ENCODE measurements around the gene IMP3. TPM values are rescaled to one million over a fixed set of nuclear protein-coding genes. Genes with fewer than 3 reads are reported as not detected.
A peak's percentile ranks its signal among the peaks of the same experiment; 100 is the strongest.
"Not testable (repeated sequence)": the region's sequence is repeated elsewhere in the genome, so short reads cannot be mapped to it uniquely, and the experiment has no call there.

IMP3 gene, protein sequence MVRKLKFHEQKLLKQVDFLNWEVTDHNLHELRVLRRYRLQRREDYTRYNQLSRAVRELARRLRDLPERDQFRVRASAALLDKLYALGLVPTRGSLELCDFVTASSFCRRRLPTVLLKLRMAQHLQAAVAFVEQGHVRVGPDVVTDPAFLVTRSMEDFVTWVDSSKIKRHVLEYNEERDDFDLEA
- total RNA-seq, result 10 to 100 TPM; 39.4 to 49.3 (median 46.8) TPM
- polyA plus RNA-seq, result 48.1 TPM
- long read RNA-seq, donor 1, transcript IMP3-202 (1 exons, 1,237 nt), result major isoform, 100 of 106 reads
- long read RNA-seq, donor 1, partial matches to known transcripts, result 0 of 106 reads
- long read RNA-seq, donor 1, other reads (novel, unspliced or antisense), result 6 of 106 reads
- long read RNA-seq, donor 2, transcript IMP3-202 (1 exons, 1,237 nt), result major isoform, 58 of 60 reads
- long read RNA-seq, donor 2, partial matches to known transcripts, result 0 of 60 reads
- long read RNA-seq, donor 2, other reads (novel, unspliced or antisense), result 2 of 60 reads
- long read RNA-seq, donor 3, transcript IMP3-202 (1 exons, 1,237 nt), result major isoform, 85 of 86 reads
- long read RNA-seq, donor 3, partial matches to known transcripts, result 0 of 86 reads
- long read RNA-seq, donor 3, other reads (novel, unspliced or antisense), result 1 of 86 reads
- long read RNA-seq, donor 4, transcript IMP3-202 (1 exons, 1,237 nt), result major isoform, 45 of 48 reads
- long read RNA-seq, donor 4, partial matches to known transcripts, result 0 of 48 reads
- long read RNA-seq, donor 4, other reads (novel, unspliced or antisense), result 3 of 48 reads

DNA sequence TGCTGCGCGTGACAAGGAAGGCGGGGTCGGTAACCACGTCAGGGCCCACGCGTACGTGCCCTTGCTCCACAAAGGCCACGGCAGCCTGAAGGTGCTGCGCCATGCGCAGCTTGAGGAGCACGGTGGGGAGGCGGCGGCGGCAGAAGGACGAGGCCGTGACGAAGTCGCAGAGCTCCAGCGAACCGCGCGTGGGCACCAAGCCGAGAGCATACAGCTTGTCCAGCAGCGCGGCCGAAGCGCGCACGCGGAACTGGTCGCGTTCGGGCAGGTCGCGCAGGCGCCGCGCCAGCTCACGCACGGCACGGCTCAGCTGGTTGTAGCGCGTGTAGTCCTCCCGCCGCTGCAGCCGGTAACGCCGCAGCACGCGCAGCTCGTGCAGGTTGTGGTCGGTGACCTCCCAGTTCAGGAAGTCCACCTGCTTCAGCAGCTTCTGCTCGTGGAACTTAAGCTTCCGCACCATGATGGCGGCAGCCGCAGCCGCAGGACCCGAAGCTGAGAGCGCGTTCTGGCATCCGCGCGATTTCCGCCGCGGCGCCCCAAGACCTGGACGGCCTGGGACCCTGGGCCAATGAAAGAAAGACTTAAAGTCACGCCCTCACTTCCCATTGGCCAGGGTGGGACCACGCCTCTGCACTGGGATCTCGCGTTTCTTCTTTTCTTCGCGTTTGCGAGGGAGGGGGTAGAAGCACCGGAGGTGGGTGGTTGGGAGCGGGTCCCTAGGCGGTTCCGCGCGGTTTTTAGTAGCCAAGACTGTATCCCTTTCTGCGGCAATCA lies at the start of gene IMP3:
IMP3 (minus strand) TSS at position 516 of the 774 bp plus-strand sequence; CDS start at position 460, 56 bp downstream.
- ATAC-seq (peak; percentile 97 to 98), DNase-seq (peak; percentile 94 to 98 (median 97))
- H3K27me3 ChIP-seq (ENCODE audit: control insufficient read depth, insufficient read depth), result no peaks in the 10 kb centered on the region
- H3K4me3 ChIP-seq (ENCODE audit: low read length), result peak within 1 kb of the TSS; percentile 74
- intact Hi-C loops (cut with DNase I), result loop anchor here in 1 of 4 donors (10.0 kb wide), 2 partner anchors 45 to 95 kb away; no protein-coding TSS in a partner anchor
- H3K4me1 ChIP-seq (ENCODE audit: control insufficient read depth, insufficient read depth, low read length), result peaks cover 3% of the 10 kb centered on the region
- H3K9me3 ChIP-seq (ENCODE audit: control insufficient read depth, low read length), result no peaks in the 10 kb centered on the region
- under 1% methylated on average over 83 of the region's 83 CpGs for WGBS
- H3K27ac ChIP-seq (ENCODE audit: low read length), result peak within 1 kb of the TSS; percentile 97

DNA sequence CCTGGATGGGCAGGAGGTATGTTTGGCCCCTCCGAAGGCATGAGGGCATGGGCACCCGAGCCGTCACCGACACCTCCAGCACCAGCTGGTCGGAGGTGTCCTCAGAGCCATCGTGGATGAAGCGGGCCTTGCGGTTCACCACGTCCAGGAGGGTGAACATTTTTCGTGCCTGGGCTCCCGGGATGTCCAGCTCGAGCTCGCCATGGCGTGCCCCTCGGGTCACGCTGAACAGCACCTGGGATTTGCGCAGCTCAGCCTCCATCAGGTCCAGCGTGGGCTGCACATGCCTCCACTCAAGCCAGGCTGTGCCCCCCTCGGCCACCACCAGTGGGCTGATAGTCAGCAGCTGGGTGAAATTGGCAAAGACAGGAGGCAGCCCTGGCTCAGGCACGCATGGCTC lies 49.4 kb upstream of the IMP3 start:
- intact Hi-C loops (cut with DNase I), result loop anchor here in 1 of 4 donors (10.0 kb wide), 2 partner anchors 45 to 55 kb away; no protein-coding TSS in a partner anchor
- H3K9me3 ChIP-seq (ENCODE audit: control insufficient read depth, low read length); H3K27me3 ChIP-seq (ENCODE audit: control insufficient read depth, insufficient read depth); DNase-seq; H3K4me1 ChIP-seq (ENCODE audit: control insufficient read depth, insufficient read depth, low read length); H3K4me3 ChIP-seq (ENCODE audit: low read length); ATAC-seq; H3K27ac ChIP-seq (ENCODE audit: low read length): not testable (repeated sequence)
- WGBS, result 93% methylated on average over 20 of the region's 20 CpGs

DNA sequence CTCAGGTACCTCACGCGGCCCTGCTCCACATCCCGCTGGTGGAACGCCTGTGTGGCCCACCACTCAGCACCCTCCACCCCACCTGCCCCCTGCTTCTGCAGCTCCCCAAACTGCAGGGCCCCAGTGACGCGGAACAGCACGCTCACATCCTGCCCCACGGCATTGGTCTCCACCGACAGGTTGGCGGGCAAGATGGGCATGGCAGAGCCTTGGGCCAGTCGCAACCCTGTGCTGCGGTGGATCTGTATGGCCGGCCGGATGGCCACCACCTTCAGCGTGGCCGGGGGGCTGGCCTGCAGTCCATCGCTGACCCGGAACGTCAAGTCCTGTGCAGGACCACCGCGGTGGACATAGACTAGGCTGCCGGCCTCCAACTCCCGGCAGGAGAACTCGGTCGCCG lies 48.8 kb upstream of the IMP3 start:
- ATAC-seq (no peak), DNase-seq (no peak)
- H3K27ac ChIP-seq (ENCODE audit: low read length), result no peak overlapping the region
- no peaks in the 10 kb centered on the region for H3K9me3 ChIP-seq (ENCODE audit: control insufficient read depth, low read length)
- 95% methylated on average over 26 of the region's 26 CpGs for WGBS
- no peaks in the 10 kb centered on the region for H3K27me3 ChIP-seq (ENCODE audit: control insufficient read depth, insufficient read depth)
- peaks cover 3% of the 10 kb centered on the region for H3K4me1 ChIP-seq (ENCODE audit: control insufficient read depth, insufficient read depth, low read length)
- intact Hi-C loops (cut with DNase I), result loop anchor here in 1 of 4 donors (10.0 kb wide), 2 partner anchors 46 to 54 kb away; no protein-coding TSS in a partner anchor
- no peak overlapping the region for H3K4me3 ChIP-seq (ENCODE audit: low read length)

DNA sequence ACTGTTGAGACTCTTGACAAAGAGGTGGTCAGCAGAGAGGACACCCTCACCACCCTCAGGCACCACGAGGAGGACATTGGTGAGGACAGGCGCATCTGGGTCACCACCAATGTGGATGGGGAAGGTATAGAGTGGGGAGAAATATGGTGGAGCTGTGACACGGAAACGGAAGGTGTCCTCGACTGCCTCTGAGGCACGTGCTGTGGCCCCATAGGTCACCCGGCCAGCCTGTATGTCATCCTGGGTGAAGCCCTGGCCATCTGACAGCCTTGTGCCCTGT lies 48.2 kb upstream of the IMP3 start:
- DNase-seq (no peak), ATAC-seq (no peak)
- WGBS, result 92% methylated on average over 7 of the region's 7 CpGs
- H3K4me3 ChIP-seq (ENCODE audit: low read length), result no peak overlapping the region
- H3K9me3 ChIP-seq (ENCODE audit: control insufficient read depth, low read length), result no peaks in the 10 kb centered on the region
- intact Hi-C loops (cut with DNase I), result loop anchor here in 1 of 4 donors (10.0 kb wide), 2 partner anchors 47 to 53 kb away; no protein-coding TSS in a partner anchor
- no peak overlapping the region for H3K27ac ChIP-seq (ENCODE audit: low read length)
- no peaks in the 10 kb centered on the region for H3K4me1 ChIP-seq (ENCODE audit: control insufficient read depth, insufficient read depth, low read length)
- no peaks in the 10 kb centered on the region for H3K27me3 ChIP-seq (ENCODE audit: control insufficient read depth, insufficient read depth)

DNA sequence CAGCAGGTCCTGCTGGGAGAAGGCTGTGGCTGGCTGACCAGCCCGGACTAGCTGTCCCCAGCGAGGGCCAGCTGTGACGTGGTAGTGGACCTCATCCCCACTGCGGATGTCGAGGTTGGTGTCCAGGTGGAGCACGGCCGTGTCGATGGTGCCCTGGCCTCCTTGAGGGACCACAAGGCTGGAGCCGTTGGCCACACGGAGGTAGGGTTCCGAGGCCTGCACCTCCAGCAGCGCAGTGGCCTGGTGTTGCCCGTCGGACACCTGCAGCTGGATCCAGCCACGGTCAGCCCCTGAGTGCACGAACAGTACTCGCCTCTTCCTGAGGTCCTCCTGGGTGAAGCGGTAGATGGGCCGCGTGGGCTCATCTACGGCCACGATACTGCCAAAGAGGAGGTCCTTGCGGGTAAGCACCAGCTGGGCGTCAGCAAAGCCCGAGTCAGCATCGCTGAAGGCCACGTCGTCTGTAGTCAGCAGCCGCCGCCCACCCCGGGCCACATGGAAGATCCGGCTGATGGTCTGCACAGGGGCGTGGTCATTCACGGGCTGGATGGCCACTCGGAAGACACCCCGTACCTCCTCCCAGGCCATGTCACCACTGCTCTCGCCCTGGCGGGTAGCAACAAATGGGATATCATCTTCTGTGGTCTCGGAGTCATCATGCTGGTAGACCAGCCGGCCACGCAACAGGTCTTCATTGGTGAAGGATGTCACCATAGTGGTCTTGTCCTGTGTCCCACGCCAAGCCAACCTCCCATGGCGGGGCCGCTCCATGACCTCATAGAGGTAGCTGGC lies 47.7 kb upstream of the IMP3 start:
- no peaks in the 10 kb centered on the region for H3K4me1 ChIP-seq (ENCODE audit: control insufficient read depth, insufficient read depth, low read length)
- no peak overlapping the region for H3K4me3 ChIP-seq (ENCODE audit: low read length)
- no peaks in the 10 kb centered on the region for H3K9me3 ChIP-seq (ENCODE audit: control insufficient read depth, low read length)
- 89% methylated on average over 44 of the region's 44 CpGs for WGBS
- intact Hi-C loops (cut with DNase I), result loop anchor here in 1 of 4 donors (10.0 kb wide), 2 partner anchors 47 to 53 kb away; no protein-coding TSS in a partner anchor
- H3K27me3 ChIP-seq (ENCODE audit: control insufficient read depth, insufficient read depth), result no peaks in the 10 kb centered on the region
- DNase-seq (no peak), ATAC-seq (no peak)
- H3K27ac ChIP-seq (ENCODE audit: low read length), result no peak overlapping the region

DNA sequence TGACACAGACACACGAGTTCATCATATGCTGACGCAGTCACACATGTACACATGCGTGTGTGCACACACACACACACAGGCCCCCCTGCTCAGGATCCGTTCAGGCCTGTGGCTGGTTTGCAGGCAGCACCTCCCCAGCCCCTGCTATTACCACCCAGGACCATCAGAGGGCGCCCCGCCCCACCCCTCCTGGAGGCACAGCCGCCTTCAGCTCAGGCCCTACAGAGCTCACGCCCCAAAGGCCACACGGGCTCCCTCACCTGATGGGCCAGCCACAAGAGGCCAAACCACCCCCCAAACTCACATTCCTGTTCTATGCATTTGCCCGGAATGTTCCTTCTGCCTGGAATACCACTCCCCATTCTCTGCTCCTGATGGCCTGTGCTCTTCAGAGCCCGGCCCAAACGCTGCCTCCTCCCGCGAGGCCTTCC lies 46.2 kb upstream of the IMP3 start:
- H3K27me3 ChIP-seq (ENCODE audit: control insufficient read depth, insufficient read depth); H3K4me1 ChIP-seq (ENCODE audit: control insufficient read depth, insufficient read depth, low read length); H3K4me3 ChIP-seq (ENCODE audit: low read length); H3K27ac ChIP-seq (ENCODE audit: low read length); H3K9me3 ChIP-seq (ENCODE audit: control insufficient read depth, low read length): not testable (repeated sequence)
- WGBS, result 31% methylated on average over 14 of the region's 14 CpGs
- DNase-seq (peak; percentile 75 to 94 (median 93)), ATAC-seq (peak; percentile 69 to 73)
- intact Hi-C loops (cut with DNase I), result loop anchor here in 1 of 4 donors (10.0 kb wide), 2 partner anchors 49 to 51 kb away; no protein-coding TSS in a partner anchor

DNA sequence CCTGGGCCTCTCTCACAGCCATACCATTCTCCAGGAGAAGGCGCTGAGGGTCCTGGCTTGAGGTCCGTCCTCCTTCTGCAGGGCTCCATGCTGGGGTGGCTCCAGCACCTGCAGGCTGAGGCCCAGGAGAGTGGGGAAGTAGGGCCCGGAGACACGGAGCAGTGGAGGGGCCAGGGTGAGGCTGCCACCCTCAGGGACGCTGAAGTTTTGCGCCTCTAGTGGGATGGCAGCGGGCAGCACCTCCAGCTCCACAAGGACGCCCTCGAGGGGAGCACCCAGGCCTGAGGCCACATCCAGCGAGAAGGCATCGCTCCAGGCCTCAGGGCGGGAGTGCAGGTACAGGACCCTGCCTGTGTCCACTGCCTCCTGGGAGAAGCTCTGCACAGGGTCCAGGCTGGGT lies 45.2 kb upstream of the IMP3 start:
- no peak overlapping the region for H3K27ac ChIP-seq (ENCODE audit: low read length)
- DNase-seq (no peak), ATAC-seq (no peak)
- no peaks in the 10 kb centered on the region for H3K4me1 ChIP-seq (ENCODE audit: control insufficient read depth, insufficient read depth, low read length)
- no peaks in the 10 kb centered on the region for H3K27me3 ChIP-seq (ENCODE audit: control insufficient read depth, insufficient read depth)
- 79% methylated on average over 12 of the region's 12 CpGs for WGBS
- H3K4me3 ChIP-seq (ENCODE audit: low read length), result no peak overlapping the region
- H3K9me3 ChIP-seq (ENCODE audit: control insufficient read depth, low read length), result no peaks in the 10 kb centered on the region
- intact Hi-C loops (cut with DNase I), result loop anchor here in 1 of 4 donors (10.0 kb wide), 2 partner anchors 50 kb away; no protein-coding TSS in a partner anchor

DNA sequence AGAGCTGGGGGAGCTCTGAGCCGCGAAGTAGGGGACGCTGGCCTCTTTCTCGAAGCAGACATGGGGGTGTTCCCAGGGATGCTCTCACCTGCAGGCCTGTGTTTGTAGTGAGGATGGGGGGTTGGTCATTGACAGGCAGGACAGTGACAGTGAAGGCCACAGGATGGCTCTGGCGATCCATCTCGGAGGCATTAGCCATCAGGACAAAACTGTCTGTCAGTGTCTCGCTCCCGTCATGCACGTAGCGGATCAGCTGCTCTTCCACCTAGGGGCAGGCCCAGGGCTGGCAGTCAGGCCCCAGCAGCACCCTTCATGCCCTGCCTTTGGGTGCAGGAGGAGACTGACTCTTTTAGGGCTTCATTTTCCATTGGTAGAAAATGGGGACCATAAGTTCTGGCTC lies 44.6 kb upstream of the IMP3 start:
- 88% methylated on average over 10 of the region's 10 CpGs for WGBS
- ATAC-seq (no peak), DNase-seq (no peak)
- no peaks in the 10 kb centered on the region for H3K4me1 ChIP-seq (ENCODE audit: control insufficient read depth, insufficient read depth, low read length)
- no peak overlapping the region for H3K27ac ChIP-seq (ENCODE audit: low read length)
- intact Hi-C loops (cut with DNase I), result loop anchor here in 1 of 4 donors (10.0 kb wide), 2 partner anchors 50 kb away; no protein-coding TSS in a partner anchor
- H3K27me3 ChIP-seq (ENCODE audit: control insufficient read depth, insufficient read depth), result no peaks in the 10 kb centered on the region
- no peak overlapping the region for H3K4me3 ChIP-seq (ENCODE audit: low read length)
- H3K9me3 ChIP-seq (ENCODE audit: control insufficient read depth, low read length), result no peaks in the 10 kb centered on the region

DNA sequence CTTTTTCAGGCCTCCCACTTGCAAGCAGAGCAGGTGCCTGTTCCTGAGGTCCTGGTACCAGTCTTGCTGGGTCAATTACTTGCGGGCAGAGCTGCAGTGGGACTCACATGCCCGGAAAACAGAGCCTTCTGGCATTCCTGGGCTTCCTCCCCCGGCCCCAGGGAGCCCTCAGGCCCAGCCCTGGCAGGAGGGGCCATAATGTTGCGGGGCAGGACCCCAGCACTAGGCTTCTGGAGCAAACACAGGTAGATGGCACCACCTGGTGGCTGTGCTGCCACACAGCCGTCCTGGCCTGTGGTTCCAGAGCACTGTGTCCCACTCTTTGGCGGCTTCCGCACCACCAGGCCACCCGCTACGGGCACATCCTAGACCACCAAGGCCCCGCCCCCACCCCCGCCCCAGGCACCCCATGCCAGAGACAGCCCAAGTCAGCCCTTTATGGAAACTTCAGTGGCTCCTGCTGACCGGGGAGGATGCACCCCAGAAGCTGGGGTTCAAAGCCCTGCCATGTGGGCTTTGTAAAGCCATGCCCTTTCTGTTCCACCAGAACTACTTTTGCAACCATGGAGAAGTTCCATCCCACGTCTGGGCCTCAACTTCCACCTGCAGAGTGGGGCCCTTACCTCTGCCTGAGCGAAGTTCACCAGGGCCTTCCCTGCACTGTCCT lies 43.8 kb upstream of the IMP3 start:
- H3K27me3 ChIP-seq (ENCODE audit: control insufficient read depth, insufficient read depth); H3K4me3 ChIP-seq (ENCODE audit: low read length); H3K9me3 ChIP-seq (ENCODE audit: control insufficient read depth, low read length); H3K4me1 ChIP-seq (ENCODE audit: control insufficient read depth, insufficient read depth, low read length); H3K27ac ChIP-seq (ENCODE audit: low read length): not testable (repeated sequence)
- ATAC-seq (peak; percentile 75 to 79), DNase-seq (peak; percentile 77 to 90 (median 87))
- intact Hi-C loops (cut with DNase I), result loop anchor here in 1 of 4 donors (10.0 kb wide), 2 partner anchors 49 to 51 kb away; no protein-coding TSS in a partner anchor
- 22% methylated on average over 14 of the region's 14 CpGs for WGBS

Measured in right cardiac atrium (tissue), 5 donors.